ENCODE measurements around the gene AGBL1.

AGBL1 gene

DNA sequence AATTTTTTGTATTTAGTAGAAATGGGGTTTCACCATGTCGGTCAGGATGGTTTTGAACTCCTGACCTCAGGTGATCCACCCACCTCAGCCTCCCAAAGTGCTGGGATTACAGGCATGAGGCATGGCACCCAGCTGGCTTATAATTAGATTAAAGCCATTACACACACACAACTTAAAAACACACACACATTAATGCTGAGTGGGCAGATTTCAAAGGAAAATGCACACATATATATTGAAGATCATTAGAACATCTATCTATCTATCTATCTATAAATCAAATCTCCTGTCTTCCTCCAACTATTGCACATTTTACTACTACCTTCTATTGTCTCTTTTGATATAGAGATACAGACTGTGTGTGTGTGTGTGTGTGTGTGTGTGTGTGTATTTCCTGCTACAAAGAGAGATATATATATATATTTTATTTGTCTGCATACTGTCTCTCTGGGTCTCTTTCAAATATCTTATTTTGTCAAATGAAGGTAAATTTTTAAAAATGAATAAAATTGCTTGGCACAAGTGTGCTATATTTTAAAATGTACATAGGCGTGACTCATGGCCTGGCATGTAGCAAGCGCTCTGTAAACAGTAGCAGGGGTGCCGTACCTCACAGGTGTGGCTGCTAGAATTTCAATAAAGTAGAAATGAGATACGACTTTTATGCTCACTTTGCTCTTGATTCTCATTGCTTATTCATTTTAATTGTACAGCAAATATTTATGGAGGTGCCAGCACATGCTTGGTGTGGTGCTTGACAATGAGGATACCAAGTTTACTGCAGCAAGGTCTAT is 655.8 kb downstream of the AGBL1 start:
- Mint-ChIP-seq H3K9me3 (no peaks in the 10 kb centered on the region), H3K4me3 (no peak overlapping the region), H3K36me3 (ENCODE audit: insufficient read depth) (no peaks in the 10 kb centered on the region), H3K27ac (no peak overlapping the region), H3K27me3 (no peaks in the 10 kb centered on the region), H3K4me1 (ENCODE audit: low read depth in 2 of 2) (no peaks in the 10 kb centered on the region)
- no peak for ATAC-seq (replicated peaks)
- DNase-seq, result no peak

DNA sequence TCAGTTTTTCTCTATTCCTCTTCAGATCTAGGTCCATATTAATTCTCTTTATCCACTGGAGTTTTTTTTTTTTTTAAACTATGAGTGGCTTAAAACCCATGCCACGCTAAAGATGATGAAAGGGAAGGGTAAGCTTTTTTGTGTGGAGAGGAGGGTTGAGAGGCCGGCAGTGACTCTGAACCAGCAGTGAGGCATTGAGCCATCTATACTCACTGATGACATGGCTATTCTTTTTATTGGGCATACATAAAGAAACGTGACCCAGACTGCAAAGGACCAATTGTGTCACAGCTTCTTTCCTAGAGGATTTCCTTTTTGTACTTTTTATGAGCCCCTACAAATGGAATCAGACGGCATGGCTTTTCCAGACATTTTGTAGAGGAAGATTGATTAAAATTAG is 662.2 kb downstream of the AGBL1 start:
- Mint-ChIP-seq H3K4me1 (ENCODE audit: low read depth in 2 of 2) (no peaks in the 10 kb centered on the region), H3K4me3 (no peak overlapping the region), H3K27ac (no peak overlapping the region), H3K9me3 (no peaks in the 10 kb centered on the region), H3K36me3 (ENCODE audit: insufficient read depth) (no peaks in the 10 kb centered on the region), H3K27me3 (no peaks in the 10 kb centered on the region)
- no peak for ATAC-seq (replicated peaks)
- DNase-seq, result no peak

DNA sequence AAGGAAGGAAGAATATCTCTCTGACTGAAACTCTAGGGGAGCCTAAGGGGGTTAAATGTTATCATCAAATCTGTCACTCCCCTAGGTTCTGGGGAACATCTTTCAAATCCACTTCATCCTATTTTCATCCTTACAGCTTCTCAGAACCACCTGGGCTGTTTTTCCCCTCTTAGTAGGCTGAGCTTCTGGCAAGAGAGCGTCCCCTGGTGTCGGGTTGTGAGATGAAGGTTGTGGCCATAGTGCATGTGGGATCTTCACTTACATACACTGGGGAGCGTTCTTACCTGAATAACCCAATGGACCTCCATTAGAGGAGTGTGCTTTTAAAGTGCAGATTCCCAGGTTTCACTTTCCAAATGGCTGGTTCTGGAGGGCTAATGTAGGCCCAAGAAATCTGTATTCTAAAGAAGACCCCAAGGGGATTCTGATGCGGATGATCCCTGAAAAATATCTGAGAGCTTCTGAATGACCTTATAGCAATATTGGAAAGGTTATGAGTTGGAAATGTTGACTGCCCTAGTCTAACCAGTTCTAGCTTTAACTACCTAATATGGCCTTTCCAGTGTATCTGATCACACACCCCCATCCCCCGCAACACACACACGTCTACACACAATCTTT is 663.7 kb downstream of the AGBL1 start:
- ATAC-seq (replicated peaks) (peak; percentile 64), DNase-seq (peak; percentile 47 to 55 (median 47))
- H3K27ac Mint-ChIP-seq, result no peak overlapping the region
- no peak overlapping the region for H3K4me3 Mint-ChIP-seq
- H3K4me1 Mint-ChIP-seq (ENCODE audit: low read depth in 2 of 2), result no peaks in the 10 kb centered on the region
- no peaks in the 10 kb centered on the region for H3K9me3 Mint-ChIP-seq
- no peaks in the 10 kb centered on the region for H3K36me3 Mint-ChIP-seq (ENCODE audit: insufficient read depth)
- no peaks in the 10 kb centered on the region for H3K27me3 Mint-ChIP-seq

DNA sequence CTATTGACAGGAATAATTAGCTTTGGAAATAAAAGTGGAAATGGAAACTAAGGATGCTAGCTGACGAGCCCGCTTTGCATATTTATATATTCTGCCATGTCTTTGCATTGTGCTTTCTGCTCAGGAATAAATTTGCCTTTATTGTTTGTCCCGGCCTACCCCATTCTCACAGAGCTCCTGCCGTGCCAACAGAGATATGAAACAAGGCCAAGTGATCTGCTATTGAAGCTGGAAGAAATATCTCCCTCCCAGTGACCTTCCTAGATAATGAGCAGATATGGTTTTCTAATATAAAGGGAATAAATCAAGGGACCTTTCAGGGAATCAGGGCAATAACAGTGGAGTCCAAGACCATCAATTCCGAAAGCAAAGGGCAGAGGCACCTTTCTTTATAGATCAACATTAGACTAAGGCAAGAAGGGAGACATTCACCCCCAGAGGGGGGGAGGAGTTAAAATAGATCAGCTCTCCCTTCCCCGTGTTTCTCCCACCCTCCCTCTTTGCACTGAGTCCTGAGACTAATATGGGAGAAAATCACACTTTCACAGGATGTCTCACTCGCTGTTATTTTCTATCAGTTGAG is 664.6 kb downstream of the AGBL1 start:
- no peak for ATAC-seq (replicated peaks)
- Mint-ChIP-seq H3K36me3 (ENCODE audit: insufficient read depth) (no peaks in the 10 kb centered on the region), H3K27me3 (no peaks in the 10 kb centered on the region), H3K4me3 (no peak overlapping the region), H3K9me3 (no peaks in the 10 kb centered on the region), H3K4me1 (ENCODE audit: low read depth in 2 of 2) (no peaks in the 10 kb centered on the region), H3K27ac (no peak overlapping the region)
- DNase-seq, result no peak

DNA sequence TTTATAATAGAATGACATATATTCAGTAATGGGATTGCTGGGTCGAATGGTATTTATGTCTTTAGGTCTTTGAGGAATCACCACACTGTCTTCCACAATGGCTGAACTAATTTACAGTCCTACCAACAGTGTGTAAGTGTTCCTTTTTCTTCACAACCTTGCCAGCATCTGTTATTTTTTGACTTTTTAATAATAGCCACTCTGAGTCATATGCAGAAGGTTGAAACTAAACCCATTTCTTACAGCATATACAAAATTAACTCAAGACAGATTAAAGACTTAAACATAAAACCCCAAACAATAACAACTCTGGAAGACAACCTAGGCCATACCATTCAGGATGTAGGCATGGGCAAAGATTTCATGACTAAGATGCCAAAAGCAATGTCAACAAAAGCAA is 671.4 kb downstream of the AGBL1 start:
- H3K27me3 Mint-ChIP-seq, result peaks cover 13 to 20% of the 10 kb centered on the region in 2 donors
- H3K27ac Mint-ChIP-seq, result no peak overlapping the region
- no peak for DNase-seq
- H3K9me3 Mint-ChIP-seq, result no peaks in the 10 kb centered on the region
- H3K4me3 Mint-ChIP-seq, result no peak overlapping the region
- no peak for ATAC-seq (replicated peaks)
- H3K36me3 Mint-ChIP-seq (ENCODE audit: insufficient read depth), result no peaks in the 10 kb centered on the region
- H3K4me1 Mint-ChIP-seq (ENCODE audit: low read depth in 2 of 2), result no peaks in the 10 kb centered on the region

DNA sequence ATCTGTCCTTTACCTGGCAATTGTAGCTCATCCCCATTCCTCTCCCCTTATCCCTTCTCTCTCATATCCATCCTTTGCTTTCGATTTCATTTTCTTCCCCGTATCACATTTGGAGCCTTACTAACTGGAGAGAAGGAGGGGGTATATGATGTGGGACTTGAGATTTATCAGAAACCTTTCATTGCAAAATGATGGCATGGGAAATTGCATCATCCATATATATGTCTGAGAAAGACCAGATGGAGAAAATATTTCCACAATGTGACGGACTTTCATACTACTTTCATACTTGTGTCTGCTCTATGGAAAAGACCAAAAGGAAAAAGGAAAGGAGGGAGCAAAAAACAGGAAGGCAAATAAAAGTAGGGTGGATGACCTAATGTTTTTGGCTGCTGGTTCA is 675.2 kb downstream of the AGBL1 start:
- Mint-ChIP-seq H3K4me3 (no peak overlapping the region), H3K9me3 (no peaks in the 10 kb centered on the region), H3K36me3 (ENCODE audit: insufficient read depth) (no peaks in the 10 kb centered on the region), H3K27me3 (peaks cover 21 to 34% of the 10 kb centered on the region in 2 donors), H3K4me1 (ENCODE audit: low read depth in 2 of 2) (no peaks in the 10 kb centered on the region), H3K27ac (no peak overlapping the region)
- no peak for DNase-seq
- ATAC-seq (replicated peaks), result no peak

DNA sequence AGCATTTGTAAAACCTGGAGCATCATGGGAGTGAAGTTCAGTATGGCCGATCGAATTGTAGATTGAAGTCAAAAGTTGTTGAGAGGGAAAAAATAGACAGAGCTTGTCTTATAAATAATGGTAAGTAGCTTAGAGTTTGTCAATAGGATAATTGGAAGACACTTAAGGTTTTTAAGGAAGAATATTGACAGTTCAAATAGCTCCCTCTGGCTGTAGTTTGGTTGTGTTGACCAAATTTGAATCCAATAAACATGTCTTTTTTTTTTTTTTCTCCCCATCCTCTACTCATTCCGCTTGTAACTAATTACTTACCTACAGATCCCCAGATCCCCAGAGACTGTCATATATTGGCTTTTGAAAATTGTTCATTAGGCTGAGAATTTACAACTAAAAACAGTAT is 677.0 kb downstream of the AGBL1 start:
- H3K4me3 Mint-ChIP-seq, result no peak overlapping the region
- peaks cover 22 to 41% of the 10 kb centered on the region in 2 donors for H3K27me3 Mint-ChIP-seq
- DNase-seq (no peak), ATAC-seq (replicated peaks) (no peak)
- H3K9me3 Mint-ChIP-seq, result no peaks in the 10 kb centered on the region
- H3K4me1 Mint-ChIP-seq (ENCODE audit: low read depth in 2 of 2), result no peaks in the 10 kb centered on the region
- H3K27ac Mint-ChIP-seq, result no peak overlapping the region
- H3K36me3 Mint-ChIP-seq (ENCODE audit: insufficient read depth), result no peaks in the 10 kb centered on the region

DNA sequence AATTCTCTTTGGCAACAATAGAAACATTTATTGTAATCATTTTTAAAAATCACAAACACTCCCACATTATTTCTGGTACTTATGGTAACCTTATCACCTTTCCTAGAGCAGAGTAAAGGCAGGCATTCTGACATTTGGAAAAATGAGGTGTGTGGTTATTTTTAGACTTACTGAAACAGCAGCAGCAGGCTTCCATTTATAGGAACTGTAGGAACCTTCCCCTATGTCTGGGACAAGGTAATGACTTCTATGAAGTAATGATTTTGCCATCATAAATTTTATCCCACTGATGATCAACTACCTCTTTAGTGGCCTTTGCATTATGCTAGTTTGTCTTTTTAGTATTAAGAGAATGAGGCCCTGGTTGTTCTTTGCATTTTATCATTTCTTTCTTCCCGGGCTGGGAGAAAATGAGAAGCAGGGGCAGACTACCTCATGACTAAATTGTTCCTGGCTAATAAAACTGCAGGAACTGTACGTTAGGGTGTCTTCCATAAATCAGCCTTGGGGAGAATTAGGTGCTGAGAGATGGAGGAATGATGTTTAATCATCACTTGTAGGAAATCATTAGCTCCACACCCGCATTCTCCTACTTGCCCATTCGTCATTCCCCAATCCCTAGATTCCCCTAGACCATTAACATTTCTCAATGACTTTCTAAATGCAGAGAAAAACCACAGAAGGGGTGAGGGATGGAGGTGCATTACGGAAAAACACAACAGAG is 680.3 kb downstream of the AGBL1 start:
- no peak overlapping the region for H3K4me3 Mint-ChIP-seq
- H3K27me3 Mint-ChIP-seq, result peaks cover 34 to 37% of the 10 kb centered on the region in 2 donors
- no peaks in the 10 kb centered on the region for H3K36me3 Mint-ChIP-seq (ENCODE audit: insufficient read depth)
- ATAC-seq (replicated peaks) (no peak), DNase-seq (no peak)
- H3K27ac Mint-ChIP-seq, result no peak overlapping the region
- no peaks in the 10 kb centered on the region for H3K9me3 Mint-ChIP-seq
- no peaks in the 10 kb centered on the region for H3K4me1 Mint-ChIP-seq (ENCODE audit: low read depth in 2 of 2)

DNA sequence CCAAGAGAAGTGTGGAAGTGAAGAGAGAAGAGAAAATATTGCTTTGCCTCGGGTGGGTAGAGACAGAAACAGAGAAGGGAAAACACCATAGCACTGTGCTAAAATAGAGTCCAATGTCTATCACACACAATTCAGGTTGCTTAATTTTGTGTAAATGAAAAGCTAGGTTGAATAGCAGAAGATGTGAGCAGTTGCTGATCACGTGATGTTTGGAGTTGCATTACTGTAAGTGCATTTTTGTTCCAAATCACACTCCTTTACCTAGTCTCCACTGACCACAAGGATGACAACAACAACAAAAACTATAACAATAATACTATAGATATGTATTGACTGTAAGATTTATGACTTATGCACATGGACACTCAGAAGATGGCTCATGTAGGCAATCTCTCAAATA is 683.2 kb downstream of the AGBL1 start:
- H3K4me1 Mint-ChIP-seq (ENCODE audit: low read depth in 2 of 2), result no peaks in the 10 kb centered on the region
- H3K36me3 Mint-ChIP-seq (ENCODE audit: insufficient read depth), result no peaks in the 10 kb centered on the region
- DNase-seq, result no peak
- ATAC-seq (replicated peaks), result no peak
- H3K27ac Mint-ChIP-seq, result no peak overlapping the region
- no peaks in the 10 kb centered on the region for H3K9me3 Mint-ChIP-seq
- peaks cover 17 to 21% of the 10 kb centered on the region in 2 donors for H3K27me3 Mint-ChIP-seq
- no peak overlapping the region for H3K4me3 Mint-ChIP-seq

DNA sequence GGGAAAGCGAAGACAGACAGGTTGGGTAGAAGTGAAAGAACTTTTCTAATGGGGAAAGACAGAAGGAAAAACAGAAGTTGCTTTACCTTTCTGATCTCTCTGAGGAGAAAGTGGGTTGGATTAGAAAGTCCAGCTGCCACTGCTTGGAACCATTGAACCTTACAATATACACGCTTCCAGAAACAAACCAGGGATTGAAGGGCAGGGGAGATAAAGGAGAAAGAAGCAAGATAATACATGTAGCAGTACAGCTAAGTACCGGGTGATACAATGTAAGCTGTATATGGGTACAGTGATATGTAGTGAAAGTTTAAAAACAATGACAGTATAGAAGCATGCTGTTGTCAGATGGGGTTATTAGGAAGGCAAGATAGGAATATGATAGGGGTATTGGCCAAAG is 684.4 kb downstream of the AGBL1 start:
- peaks cover 17 to 18% of the 10 kb centered on the region in 2 donors for H3K27me3 Mint-ChIP-seq

DNA sequence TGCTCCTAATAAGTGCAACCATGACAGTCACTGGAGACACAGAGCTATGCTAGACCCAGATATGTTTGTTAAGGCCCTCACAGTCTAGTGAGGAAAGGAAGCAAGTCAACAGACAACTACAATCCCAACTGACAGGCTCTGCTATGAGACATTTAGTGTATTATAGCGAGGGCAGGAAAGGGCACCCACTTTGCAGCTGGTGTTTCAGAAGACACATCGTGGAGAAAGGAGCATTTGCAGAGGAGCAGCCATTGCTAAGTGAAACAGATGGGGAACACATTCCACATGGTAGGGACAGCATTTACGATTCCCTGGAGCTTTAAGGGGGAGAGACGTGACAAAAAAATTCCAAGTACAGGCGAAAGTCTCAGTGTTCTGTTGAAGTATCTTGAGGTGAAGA is 685.6 kb downstream of the AGBL1 start:
- Mint-ChIP-seq H3K27me3 (peaks cover 17 to 21% of the 10 kb centered on the region in 2 donors), H3K4me1 (ENCODE audit: low read depth in 2 of 2) (no peaks in the 10 kb centered on the region), H3K9me3 (no peaks in the 10 kb centered on the region), H3K36me3 (ENCODE audit: insufficient read depth) (no peaks in the 10 kb centered on the region), H3K4me3 (no peak overlapping the region), H3K27ac (no peak overlapping the region)
- DNase-seq (no peak), ATAC-seq (replicated peaks) (no peak)

More for the DNA sequence above, 684.4 kb downstream of the AGBL1 start:
- ATAC-seq (replicated peaks) (no peak), DNase-seq (no peak)
- no peaks in the 10 kb centered on the region for H3K9me3 Mint-ChIP-seq
- no peak overlapping the region for H3K27ac Mint-ChIP-seq
- no peaks in the 10 kb centered on the region for H3K4me1 Mint-ChIP-seq (ENCODE audit: low read depth in 2 of 2)
- no peak overlapping the region for H3K4me3 Mint-ChIP-seq
- no peaks in the 10 kb centered on the region for H3K36me3 Mint-ChIP-seq (ENCODE audit: insufficient read depth)

DNA sequence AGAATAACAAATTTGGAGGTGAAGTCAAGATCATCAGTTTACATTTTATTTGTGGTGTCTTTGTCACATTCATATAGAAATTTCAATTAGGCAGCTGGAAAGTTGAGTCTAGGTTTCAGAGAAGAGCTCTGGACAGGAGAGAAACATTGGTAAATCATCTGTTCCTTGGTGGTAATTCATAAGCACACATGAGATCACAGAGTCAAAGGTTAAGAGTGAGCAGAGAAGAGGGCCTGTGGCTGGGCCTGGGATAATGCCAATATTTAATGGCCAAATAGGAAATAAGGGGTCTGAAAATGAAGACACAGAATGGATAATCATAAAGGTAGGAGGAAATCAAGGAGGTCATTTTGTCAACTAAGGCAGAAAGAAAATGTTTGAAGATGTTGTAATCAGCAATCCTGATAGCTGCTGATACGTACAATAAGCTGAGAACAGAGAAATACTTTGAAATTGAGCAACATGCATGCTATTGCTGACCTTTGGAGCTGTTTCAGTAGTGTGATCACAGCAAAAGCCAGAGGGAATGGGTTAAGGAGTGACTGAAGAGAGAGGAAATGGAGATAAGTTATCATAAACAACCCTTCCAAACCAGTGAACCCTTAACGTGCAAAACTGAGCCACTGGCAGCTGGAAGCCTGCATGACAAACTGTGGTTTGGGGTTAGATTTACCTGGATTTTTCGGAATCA is 692.8 kb downstream of the AGBL1 start:
- Mint-ChIP-seq H3K27ac (no peak overlapping the region), H3K36me3 (ENCODE audit: insufficient read depth) (no peaks in the 10 kb centered on the region), H3K27me3 (peaks cover 4 to 9% of the 10 kb centered on the region in 2 donors), H3K4me3 (no peak overlapping the region), H3K4me1 (ENCODE audit: low read depth in 2 of 2) (no peaks in the 10 kb centered on the region), H3K9me3 (no peaks in the 10 kb centered on the region)
- no peak for DNase-seq
- ATAC-seq (replicated peaks), result no peak

DNA sequence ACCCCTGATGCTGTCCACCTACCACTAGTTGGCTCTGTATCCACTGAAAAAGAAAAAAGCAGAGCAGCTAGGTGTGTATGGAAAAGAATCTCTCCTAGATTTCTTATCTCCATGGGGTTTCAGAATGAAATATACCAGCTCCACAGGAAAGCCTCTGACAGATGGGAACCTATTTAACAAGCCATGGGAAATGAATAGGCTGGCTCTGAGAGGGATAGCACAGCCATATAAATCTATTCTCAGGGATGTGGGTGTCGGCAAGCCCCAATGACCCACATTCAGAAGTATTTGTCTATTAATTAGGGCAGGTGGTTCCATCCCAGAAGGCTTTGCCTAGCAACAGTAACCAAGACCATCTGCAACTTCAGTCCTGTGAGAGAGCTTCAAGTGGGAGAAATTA is 694.1 kb downstream of the AGBL1 start:
- Mint-ChIP-seq H3K27ac (no peak overlapping the region), H3K4me1 (ENCODE audit: low read depth in 2 of 2) (no peaks in the 10 kb centered on the region), H3K9me3 (no peaks in the 10 kb centered on the region), H3K36me3 (ENCODE audit: insufficient read depth) (no peaks in the 10 kb centered on the region), H3K27me3 (peaks cover 4 to 9% of the 10 kb centered on the region in 2 donors), H3K4me3 (no peak overlapping the region)
- no peak for DNase-seq
- no peak for ATAC-seq (replicated peaks)

Measured in effector memory CD8-positive, alpha-beta T cell (primary cell).